Fibroblast of lung (primary cell): Measurements from ENCODE around the gene B4GALT2. TPM values are rescaled to one million over a fixed set of nuclear protein-coding genes. Genes with fewer than 3 reads are reported as not detected.

Source experiments
- DNase-seq, 2 donors: peaks; one replicate each; pipeline versions ENCODE4 v3.0.0 to v3.0.0-alpha.2; 2010; ENCODE audit warnings: low read depth in 2 of 2
- H2AFZ ChIP-seq: 2 replicates; pipeline ENCODE4 v1.5.1; 2012; ENCODE audit warnings: low read length, control low read depth, inconsistent platforms
- H3K27ac ChIP-seq: 2 replicates; pipeline ENCODE4 v1.5.1; 2011; ENCODE audit warnings: low read length, control low read depth; ENCODE audit not compliant: insufficient read depth
- H3K27me3 ChIP-seq: 2 replicates; pipeline ENCODE4 v1.5.1; 2011; ENCODE audit warnings: mild to moderate bottlenecking, low read length; ENCODE audit not compliant: control insufficient read depth, insufficient read depth
- H3K36me3 ChIP-seq: 2 replicates; pipeline ENCODE4 v1.5.1; 2011; ENCODE audit warnings: low read length; ENCODE audit not compliant: control insufficient read depth, insufficient read depth
- H3K4me1 ChIP-seq: 2 replicates; pipeline ENCODE4 v1.5.1; 2011; ENCODE audit warnings: low read length; ENCODE audit not compliant: control insufficient read depth, insufficient read depth; ENCODE audit errors: extremely low read depth
- H3K4me2 ChIP-seq: 2 replicates; pipeline ENCODE4 v1.5.1; 2011; ENCODE audit warnings: low read length, control low read depth; ENCODE audit not compliant: insufficient read depth; ENCODE audit errors: extremely low read depth
- H3K4me3 ChIP-seq, 4 experiments: fragments of 200-600 bp in 1 of 4; sonication (generic) in 1 of 4; replicated peaks in 1 of 4; 2 replicates each; pipeline ENCODE4 v1.5.1; 2011 to 2016; ENCODE audit warnings: low read length in 4 of 4, low read depth in 3 of 4, mild to moderate bottlenecking in 3 of 4, control low read depth in 2 of 4, inconsistent platforms in 1 of 4, mixed read lengths in 1 of 4; ENCODE audit not compliant: insufficient read depth in 1 of 4; ENCODE audit errors: control extremely low read depth in 1 of 4
- H3K79me2 ChIP-seq: 2 replicates; pipeline ENCODE4 v1.5.1; 2012; ENCODE audit warnings: mild to moderate bottlenecking, low read length, inconsistent platforms; ENCODE audit not compliant: control insufficient read depth, insufficient read depth
- H3K9ac ChIP-seq: 2 replicates; pipeline ENCODE4 v1.5.1; 2011; ENCODE audit warnings: mild to moderate bottlenecking, low read length, control low read depth; ENCODE audit not compliant: insufficient read depth
- H3K9me3 ChIP-seq: 2 replicates; pipeline ENCODE4 v1.5.1; 2012; ENCODE audit warnings: low read depth, low read length; ENCODE audit not compliant: control insufficient read depth, insufficient read depth
- H4K20me1 ChIP-seq: 2 replicates; pipeline ENCODE4 v1.5.1; 2011; ENCODE audit warnings: low read length; ENCODE audit not compliant: control insufficient read depth, insufficient read depth; ENCODE audit errors: extremely low read depth
- CTCF ChIP-seq, 2 donors: IDR thresholded peaks in 1 of 2; conservative IDR thresholded peaks in 1 of 2; 1 replicate in 1 of 2; 2 replicates in 1 of 2; pipeline ENCODE4 v1.5.1; 2011 to 2012; ENCODE audit warnings: low read length in 2 of 2, control low read depth in 1 of 2, inconsistent platforms in 1 of 2, low read depth in 1 of 2, mild to moderate bottlenecking in 1 of 2
- EZH2 ChIP-seq: IDR thresholded peaks from 2 replicates; pipeline ENCODE4 v1.5.1; 2012; ENCODE audit warnings: low read length, control low read depth, mild to moderate bottlenecking; ENCODE audit errors: missing control alignments
- polyA plus RNA-seq, 2 donors: library from polyadenylated mRNA; depleted of rRNA in 1 of 2; stranded (reverse) in 1 of 2; unstranded in 1 of 2; fragments of >200 nt; gene quantifications; 2 replicates each; pipeline ENCODE4 v1.2.1, GENCODE V29; 2011 to 2012; ENCODE audit warnings: missing spikeins in 1 of 2
- total RNA-seq: library from RNA; depleted of rRNA; stranded (reverse); fragments of >200 nt; gene quantifications from 2 replicates; pipeline ENCODE4 v1.2.1, GENCODE V29; 2014

The B4GALT2 gene
- total and polyA plus RNA-seq, 2 donors (not counting 1 experiment from before 2014, with no cell fraction given), result 40.6 to 55.0 TPM

- TF ChIP-seq CTCF (conservative IDR thresholded peaks at IDR 0.05 in 1 of 2, IDR thresholded peaks at IDR 0.05 in 1 of 2; ENCODE audit: low read depth in 1 of 2, low read length in 2 of 2) (no peak), EZH2 (no peak)
- Histone ChIP-seq H4K20me1 (no peaks in the 10 kb centered on the region), H3K79me2 (no peaks in the 10 kb centered on the region), H3K27me3 (no peaks in the 10 kb centered on the region), H3K36me3 (no peaks in the 10 kb centered on the region), H3K27ac (no peak overlapping the region), H3K4me1 (no peaks in the 10 kb centered on the region), H3K4me2 (no peak overlapping the region), H3K4me3 (no peak overlapping the region), H3K9me3 (no peaks in the 10 kb centered on the region), H3K9ac (no peak overlapping the region), H2AFZ (no peak overlapping the region)
- no peak for DNase-seq
Measured at GRCh38 chr1:44019466-44019948, 40.5 kb downstream of the B4GALT2 start.

DNA sequence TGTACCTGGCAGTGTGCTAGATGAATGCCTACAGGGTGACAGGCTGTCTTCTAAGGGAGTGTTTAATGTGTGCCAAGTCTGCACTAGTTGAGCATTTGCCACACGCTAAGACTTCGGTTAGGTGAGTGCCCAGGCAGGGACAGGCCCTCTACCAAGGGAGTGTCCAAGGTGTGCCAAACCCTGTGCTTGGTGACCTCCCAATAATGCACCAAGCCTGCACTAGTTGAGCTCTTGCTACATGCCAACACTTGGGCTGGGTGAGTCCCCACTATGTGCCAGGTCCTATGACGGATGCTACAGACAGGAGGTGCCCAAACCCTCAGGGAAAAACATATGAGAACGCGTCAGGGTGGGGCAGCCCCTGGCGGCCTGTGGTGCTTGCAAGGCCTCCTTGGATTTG is 41.5 kb downstream of the B4GALT2 start:
- TF ChIP-seq CTCF (conservative IDR thresholded peaks at IDR 0.05 in 1 of 2, IDR thresholded peaks at IDR 0.05 in 1 of 2; ENCODE audit: low read depth in 1 of 2, low read length in 2 of 2), result no peak
- TF ChIP-seq EZH2, result no peak
- Histone ChIP-seq H3K36me3 (no peaks in the 10 kb centered on the region), H3K9me3 (no peaks in the 10 kb centered on the region), H3K4me3 (no peak overlapping the region), H3K27ac (no peak overlapping the region), H3K9ac (no peak overlapping the region), H2AFZ (no peak overlapping the region), H3K4me2 (no peak overlapping the region), H4K20me1 (no peaks in the 10 kb centered on the region), H3K4me1 (no peaks in the 10 kb centered on the region), H3K27me3 (no peaks in the 10 kb centered on the region), H3K79me2 (no peaks in the 10 kb centered on the region)
- no peak for DNase-seq

GRCh38 chr1:44021156-44021555 is 42.1 kb downstream of the B4GALT2 start:
- TF ChIP-seq CTCF (conservative IDR thresholded peaks at IDR 0.05 in 1 of 2, IDR thresholded peaks at IDR 0.05 in 1 of 2; ENCODE audit: low read depth in 1 of 2, low read length in 2 of 2) (no peak), EZH2 (no peak)
- DNase-seq, result no peak
- H3K79me2 ChIP-seq, result no peaks in the 10 kb centered on the region

More at GRCh38 chr1:44021156-44021555, 42.1 kb downstream of the B4GALT2 start:
- Histone ChIP-seq H2AFZ (no peak overlapping the region), H3K9ac (no peak overlapping the region), H3K36me3 (no peaks in the 10 kb centered on the region), H3K27me3 (no peaks in the 10 kb centered on the region), H3K9me3 (no peaks in the 10 kb centered on the region), H3K4me1 (no peaks in the 10 kb centered on the region), H4K20me1 (no peaks in the 10 kb centered on the region), H3K27ac (no peak overlapping the region), H3K4me3 (no peak overlapping the region), H3K4me2 (no peak overlapping the region)
